Measurements from ENCODE around the gene NTM.

The NTM gene

DNA sequence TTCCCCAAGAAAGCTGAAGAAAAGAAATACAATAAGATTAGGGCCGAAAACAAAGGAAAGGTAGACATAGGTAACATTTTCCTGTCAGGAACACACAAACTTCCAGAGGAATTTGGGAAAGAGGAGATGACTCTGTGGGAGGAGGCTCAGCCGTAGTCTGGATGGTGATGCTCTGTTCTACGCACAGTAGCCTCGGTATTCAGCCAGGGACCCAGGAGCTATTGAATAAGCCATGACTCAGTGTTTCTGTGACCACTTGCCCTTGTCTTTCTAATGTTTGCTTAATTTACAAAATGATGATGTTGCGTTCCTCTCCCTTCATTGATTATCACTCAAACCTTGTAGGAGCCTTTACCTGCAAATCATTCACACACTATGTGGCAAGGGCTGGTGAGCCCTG is 745.0 kb downstream of the NTM start:
- H3K27ac ChIP-seq (ENCODE audit: insufficient read depth, low read length, poor library complexity, severe bottlenecking), result no peak overlapping the region
- no peaks in the 10 kb centered on the region for H3K36me3 ChIP-seq (ENCODE audit: control insufficient read depth, insufficient read depth, low read length)
- H3K4me3 ChIP-seq (ENCODE audit: insufficient read depth, low read depth, low read length, poor library complexity, severe bottlenecking), result no peak overlapping the region
- H3K9me3 ChIP-seq (ENCODE audit: control insufficient read depth, low read length), result no peaks in the 10 kb centered on the region
- H3K27me3 ChIP-seq (replicated peaks; ENCODE audit: control insufficient read depth, insufficient read depth, low read length, poor library complexity, severe bottlenecking), result no peaks in the 10 kb centered on the region
- no peaks in the 10 kb centered on the region for H3K4me1 ChIP-seq (ENCODE audit: control insufficient read depth, insufficient read depth, low read length, poor library complexity, severe bottlenecking)
- no peak for DNase-seq

DNA sequence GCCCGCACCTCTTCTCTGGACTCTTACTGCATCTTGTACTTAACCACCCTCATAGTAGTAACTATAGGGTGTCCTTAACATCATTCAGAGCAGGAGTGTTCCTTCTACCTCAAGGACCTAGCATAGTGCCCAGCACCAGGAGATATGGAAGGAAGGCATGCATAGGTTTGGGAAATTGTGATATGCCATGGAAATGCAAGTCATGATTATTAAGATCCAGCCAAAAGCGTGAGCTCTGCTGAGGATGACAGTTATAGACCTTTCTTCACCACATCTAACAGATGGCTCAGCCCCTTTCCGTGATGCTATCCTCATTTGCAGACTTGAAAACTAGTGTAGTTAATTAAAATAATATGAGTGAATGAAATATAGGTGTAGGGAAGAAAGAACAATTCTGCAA is 746.1 kb downstream of the NTM start:
- no peak overlapping the region for H3K4me3 ChIP-seq (ENCODE audit: insufficient read depth, low read depth, low read length, poor library complexity, severe bottlenecking)

DNA sequence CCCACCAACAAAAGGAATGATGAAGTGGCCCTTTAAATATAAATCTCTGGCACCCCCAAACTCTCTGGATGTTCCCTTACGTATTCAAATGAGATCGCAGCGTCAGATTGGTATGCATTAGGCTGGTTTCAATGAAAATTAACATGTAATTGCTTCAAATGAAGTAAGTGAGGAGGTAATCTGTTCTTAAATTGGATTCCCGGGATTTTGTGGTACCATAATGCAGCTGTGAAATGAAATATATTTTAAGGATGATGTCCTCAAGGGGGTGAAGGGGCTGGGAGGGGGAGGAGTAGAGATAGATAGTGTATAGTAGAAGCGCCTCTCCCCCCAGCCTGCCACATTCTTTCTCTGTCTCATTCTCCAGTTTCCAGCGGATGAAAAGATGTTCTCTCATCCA is 748.2 kb downstream of the NTM start:
- DNase-seq, result no peak
- Histone ChIP-seq H3K27ac (ENCODE audit: insufficient read depth, low read length, poor library complexity, severe bottlenecking) (no peak overlapping the region), H3K27me3 (replicated peaks; ENCODE audit: control insufficient read depth, insufficient read depth, low read length, poor library complexity, severe bottlenecking) (no peaks in the 10 kb centered on the region), H3K4me3 (ENCODE audit: insufficient read depth, low read depth, low read length, poor library complexity, severe bottlenecking) (no peak overlapping the region), H3K36me3 (ENCODE audit: control insufficient read depth, insufficient read depth, low read length) (no peaks in the 10 kb centered on the region), H3K9me3 (ENCODE audit: control insufficient read depth, low read length) (no peaks in the 10 kb centered on the region), H3K4me1 (ENCODE audit: control insufficient read depth, insufficient read depth, low read length, poor library complexity, severe bottlenecking) (no peaks in the 10 kb centered on the region)

More for the DNA sequence above, 746.1 kb downstream of the NTM start:
- no peak overlapping the region for H3K27ac ChIP-seq (ENCODE audit: insufficient read depth, low read length, poor library complexity, severe bottlenecking)
- H3K36me3 ChIP-seq (ENCODE audit: control insufficient read depth, insufficient read depth, low read length), result no peaks in the 10 kb centered on the region
- H3K27me3 ChIP-seq (replicated peaks; ENCODE audit: control insufficient read depth, insufficient read depth, low read length, poor library complexity, severe bottlenecking), result no peaks in the 10 kb centered on the region
- no peak for DNase-seq
- no peaks in the 10 kb centered on the region for H3K4me1 ChIP-seq (ENCODE audit: control insufficient read depth, insufficient read depth, low read length, poor library complexity, severe bottlenecking)
- H3K9me3 ChIP-seq (ENCODE audit: control insufficient read depth, low read length), result no peaks in the 10 kb centered on the region

DNA sequence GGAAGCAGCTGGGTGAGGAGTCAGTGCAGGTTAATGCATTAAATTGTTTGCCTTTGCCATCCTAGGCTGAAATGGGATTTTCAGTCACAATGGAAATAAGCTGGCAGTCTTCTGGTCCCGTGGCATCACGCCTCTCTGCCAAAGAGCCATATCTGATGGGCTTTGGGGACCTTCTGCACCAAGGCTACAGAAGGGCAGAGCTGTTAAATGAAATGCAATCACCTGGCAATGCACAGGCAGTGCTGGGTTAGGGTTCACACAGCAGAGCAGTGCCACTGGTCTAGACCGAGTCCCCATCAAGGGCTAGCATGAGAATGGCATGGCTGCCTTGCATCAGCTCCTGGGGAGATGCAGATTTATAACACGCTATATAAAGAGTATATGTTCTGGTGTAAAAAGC is 749.2 kb downstream of the NTM start:
- Histone ChIP-seq H3K36me3 (ENCODE audit: control insufficient read depth, insufficient read depth, low read length) (no peaks in the 10 kb centered on the region), H3K27ac (ENCODE audit: insufficient read depth, low read length, poor library complexity, severe bottlenecking) (no peak overlapping the region), H3K4me1 (ENCODE audit: control insufficient read depth, insufficient read depth, low read length, poor library complexity, severe bottlenecking) (no peaks in the 10 kb centered on the region), H3K27me3 (replicated peaks; ENCODE audit: control insufficient read depth, insufficient read depth, low read length, poor library complexity, severe bottlenecking) (no peaks in the 10 kb centered on the region), H3K4me3 (ENCODE audit: insufficient read depth, low read depth, low read length, poor library complexity, severe bottlenecking) (no peak overlapping the region), H3K9me3 (ENCODE audit: control insufficient read depth, low read length) (no peaks in the 10 kb centered on the region)
- no peak for DNase-seq

DNA sequence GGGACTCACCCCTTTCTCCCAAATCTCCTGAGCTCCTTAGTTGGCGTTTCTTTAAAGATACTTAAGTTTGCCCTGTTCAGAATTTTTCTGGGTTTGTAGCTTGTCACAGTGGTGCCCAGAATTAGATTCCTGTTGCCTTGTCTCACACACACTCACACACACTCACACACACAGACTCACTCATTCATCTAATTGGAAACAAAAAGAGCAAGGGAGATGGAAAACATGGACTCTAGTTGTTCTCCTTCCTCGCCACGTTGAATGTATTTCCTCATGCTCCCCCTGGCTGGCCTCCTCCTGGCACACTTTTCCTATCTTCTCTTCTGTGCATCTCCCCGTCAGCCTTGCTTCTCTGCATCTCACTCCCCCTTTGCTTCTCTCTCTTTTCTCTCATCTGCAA is 752.3 kb downstream of the NTM start:
- H3K27ac ChIP-seq (ENCODE audit: insufficient read depth, low read length, poor library complexity, severe bottlenecking), result no peak overlapping the region
- DNase-seq, result no peak
- no peaks in the 10 kb centered on the region for H3K9me3 ChIP-seq (ENCODE audit: control insufficient read depth, low read length)
- H3K27me3 ChIP-seq (replicated peaks; ENCODE audit: control insufficient read depth, insufficient read depth, low read length, poor library complexity, severe bottlenecking), result no peaks in the 10 kb centered on the region
- H3K4me3 ChIP-seq (ENCODE audit: insufficient read depth, low read depth, low read length, poor library complexity, severe bottlenecking), result no peak overlapping the region
- no peaks in the 10 kb centered on the region for H3K4me1 ChIP-seq (ENCODE audit: control insufficient read depth, insufficient read depth, low read length, poor library complexity, severe bottlenecking)
- no peaks in the 10 kb centered on the region for H3K36me3 ChIP-seq (ENCODE audit: control insufficient read depth, insufficient read depth, low read length)

DNA sequence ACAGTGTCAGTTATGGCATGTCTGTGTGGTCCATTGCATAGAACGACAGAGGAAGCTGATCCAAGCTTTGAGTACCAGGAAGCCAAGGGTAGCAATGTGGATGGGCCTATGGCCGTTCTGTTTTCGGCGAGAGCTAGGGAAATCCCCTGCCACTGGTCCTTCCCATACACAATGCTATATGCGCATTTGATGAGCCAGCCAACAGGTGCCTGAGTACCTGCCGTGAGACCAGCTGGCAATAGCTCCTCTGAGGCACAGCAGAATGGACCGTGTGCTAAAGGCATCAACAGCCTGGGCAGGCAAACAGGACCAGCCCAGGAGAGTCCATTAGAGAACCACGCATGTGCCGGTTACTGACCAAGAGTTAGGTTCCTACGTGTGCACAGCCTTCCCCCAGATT is 753.0 kb downstream of the NTM start:
- Histone ChIP-seq H3K9me3 (ENCODE audit: control insufficient read depth, low read length) (no peaks in the 10 kb centered on the region), H3K4me1 (ENCODE audit: control insufficient read depth, insufficient read depth, low read length, poor library complexity, severe bottlenecking) (no peaks in the 10 kb centered on the region), H3K27me3 (replicated peaks; ENCODE audit: control insufficient read depth, insufficient read depth, low read length, poor library complexity, severe bottlenecking) (no peaks in the 10 kb centered on the region)

DNA sequence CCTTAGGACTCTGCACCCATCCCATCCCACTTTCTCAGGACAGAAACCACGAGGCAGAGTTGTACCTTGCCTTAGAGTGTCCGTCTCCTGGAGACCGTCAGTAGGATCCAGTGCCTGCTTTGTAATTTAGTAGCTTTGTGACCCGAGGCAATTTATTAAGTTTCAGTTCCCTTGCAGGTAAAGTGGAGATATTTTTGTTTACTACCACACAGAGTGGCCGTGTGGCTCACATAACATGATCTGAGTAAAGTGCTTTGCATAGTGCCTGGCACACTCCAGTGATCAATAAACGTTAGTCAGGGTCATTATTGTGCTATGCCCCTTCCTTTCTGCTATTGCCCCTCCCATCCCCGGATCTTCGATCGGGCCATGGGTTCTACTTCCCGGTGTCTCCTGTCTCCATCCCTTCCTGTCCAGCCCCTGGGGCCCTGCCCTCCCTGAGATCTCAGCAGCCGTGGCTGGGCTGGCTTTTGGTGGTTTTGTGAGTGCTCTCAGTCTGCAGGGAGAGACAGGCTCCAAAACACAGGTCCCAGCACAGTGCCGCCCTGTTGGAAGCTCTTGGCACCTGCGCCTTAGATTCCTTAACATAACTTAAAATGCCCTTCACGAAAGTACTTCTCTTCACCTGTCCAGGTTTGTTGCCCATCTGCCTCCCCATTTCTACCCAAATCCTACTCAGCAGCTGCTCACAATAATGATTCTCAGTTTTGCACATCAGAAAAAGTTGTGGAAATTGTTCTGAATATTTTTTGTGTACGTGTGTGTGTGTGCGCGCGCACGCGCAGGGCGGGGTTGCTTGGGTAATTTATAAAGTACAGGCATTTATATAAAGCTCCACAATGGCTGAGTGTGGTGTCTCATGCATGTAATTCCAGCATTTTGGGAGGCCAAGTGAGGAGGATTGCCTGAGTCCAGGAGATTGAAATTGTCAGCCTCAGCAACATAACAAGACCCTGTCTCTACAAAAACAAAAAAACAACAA is 753.7 kb downstream of the NTM start:
- no peak for DNase-seq
- Histone ChIP-seq H3K27me3 (replicated peaks; ENCODE audit: control insufficient read depth, insufficient read depth, low read length, poor library complexity, severe bottlenecking) (no peaks in the 10 kb centered on the region), H3K4me3 (ENCODE audit: insufficient read depth, low read depth, low read length, poor library complexity, severe bottlenecking) (no peak overlapping the region), H3K4me1 (ENCODE audit: control insufficient read depth, insufficient read depth, low read length, poor library complexity, severe bottlenecking) (no peaks in the 10 kb centered on the region), H3K36me3 (ENCODE audit: control insufficient read depth, insufficient read depth, low read length) (no peaks in the 10 kb centered on the region), H3K9me3 (ENCODE audit: control insufficient read depth, low read length) (no peaks in the 10 kb centered on the region), H3K27ac (ENCODE audit: insufficient read depth, low read length, poor library complexity, severe bottlenecking) (no peak overlapping the region)

More for the DNA sequence above, 753.0 kb downstream of the NTM start:
- Histone ChIP-seq H3K27ac (ENCODE audit: insufficient read depth, low read length, poor library complexity, severe bottlenecking) (no peak overlapping the region), H3K36me3 (ENCODE audit: control insufficient read depth, insufficient read depth, low read length) (no peaks in the 10 kb centered on the region), H3K4me3 (ENCODE audit: insufficient read depth, low read depth, low read length, poor library complexity, severe bottlenecking) (no peak overlapping the region)
- no peak for DNase-seq

DNA sequence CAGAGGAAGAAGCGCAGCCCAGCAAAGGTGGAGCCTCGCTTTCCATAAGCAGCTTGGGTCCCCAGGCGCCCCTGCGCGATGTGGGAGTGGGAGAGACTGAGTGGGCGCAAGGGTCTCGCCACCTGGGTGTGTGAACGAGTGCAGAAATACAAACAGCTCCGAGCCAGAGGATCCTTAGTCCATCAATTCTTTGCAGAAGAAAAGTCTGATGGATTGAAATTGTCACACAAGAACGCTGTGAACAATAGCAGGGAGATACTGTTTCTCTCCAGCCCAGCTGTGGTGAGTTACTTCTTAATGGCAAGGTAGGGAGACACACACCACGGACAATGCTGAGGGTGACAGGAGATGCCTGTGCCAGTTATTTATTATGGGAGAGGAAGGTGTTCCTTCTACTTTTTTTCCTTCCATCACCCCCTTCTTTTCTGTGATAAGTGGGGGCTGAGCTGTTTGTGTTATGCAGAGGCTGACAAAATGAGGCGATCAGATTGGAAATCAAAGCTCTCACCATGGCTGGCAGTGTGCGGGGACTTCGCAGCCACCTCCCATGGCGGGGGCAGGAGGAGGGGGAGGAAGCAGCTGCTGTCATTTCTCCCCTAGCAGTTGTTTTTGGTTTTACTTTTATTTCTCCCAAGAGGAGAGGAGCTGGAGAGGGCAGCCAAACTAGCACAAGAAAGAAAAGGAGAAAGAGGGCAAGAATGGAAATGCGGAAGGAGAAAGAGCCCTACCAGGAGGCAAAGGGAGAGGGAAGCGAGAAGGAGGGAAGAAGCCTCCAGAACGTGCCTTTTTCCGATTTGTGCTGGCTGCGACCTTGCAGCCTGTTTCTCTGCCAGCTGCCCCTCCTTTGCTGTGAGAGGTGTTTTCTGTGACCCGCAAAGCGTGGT is 755.8 kb downstream of the NTM start:
- Histone ChIP-seq H3K36me3 (ENCODE audit: control insufficient read depth, insufficient read depth, low read length) (no peaks in the 10 kb centered on the region), H3K27ac (ENCODE audit: insufficient read depth, low read length, poor library complexity, severe bottlenecking) (no peak overlapping the region), H3K27me3 (replicated peaks; ENCODE audit: control insufficient read depth, insufficient read depth, low read length, poor library complexity, severe bottlenecking) (no peaks in the 10 kb centered on the region), H3K9me3 (ENCODE audit: control insufficient read depth, low read length) (no peaks in the 10 kb centered on the region), H3K4me3 (ENCODE audit: insufficient read depth, low read depth, low read length, poor library complexity, severe bottlenecking) (no peak overlapping the region), H3K4me1 (ENCODE audit: control insufficient read depth, insufficient read depth, low read length, poor library complexity, severe bottlenecking) (no peaks in the 10 kb centered on the region)
- no peak for DNase-seq

DNA sequence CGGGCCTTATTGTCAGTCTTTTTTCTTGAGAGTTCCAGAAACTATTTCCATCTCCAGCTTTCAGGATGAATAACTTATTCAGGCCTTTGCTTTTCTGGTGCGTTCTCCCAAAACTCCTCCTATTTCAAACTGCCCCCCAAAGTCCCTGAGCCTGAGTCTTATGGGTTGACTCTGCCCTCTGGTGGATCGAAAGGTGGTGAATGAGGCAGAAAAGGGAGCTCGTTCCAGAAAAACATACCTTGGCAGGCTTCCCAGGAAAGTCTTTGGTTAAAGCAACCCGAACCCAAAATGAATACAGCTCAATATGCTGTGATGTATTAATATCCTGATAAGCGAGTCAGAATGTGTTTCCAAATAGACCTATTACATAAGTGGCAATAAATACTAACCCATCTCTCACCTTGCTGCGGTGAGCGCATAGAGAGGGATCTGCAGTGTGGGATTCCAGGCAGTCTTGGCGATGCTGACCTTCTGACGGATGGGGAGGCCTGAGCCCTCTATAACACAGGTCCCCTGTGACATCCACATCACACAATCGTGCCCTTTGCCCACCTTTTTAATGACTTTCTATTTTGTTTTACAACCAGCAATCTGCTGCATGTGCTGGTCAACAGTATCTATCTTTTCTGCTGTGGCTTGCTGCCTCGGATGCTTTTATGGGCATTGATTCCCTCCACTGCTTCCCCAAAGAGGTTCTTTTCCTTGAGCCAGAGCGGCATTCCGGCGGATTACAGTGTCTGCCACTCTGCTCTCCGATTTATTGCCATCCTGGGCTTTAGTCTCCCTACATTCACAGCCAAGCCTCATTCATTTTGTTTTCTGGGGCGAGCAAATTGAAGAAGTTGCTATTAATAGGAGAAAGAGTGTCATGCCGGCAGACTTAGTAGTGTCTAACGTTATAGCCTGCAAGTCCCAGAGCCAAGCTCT is 756.8 kb downstream of the NTM start:
- Histone ChIP-seq H3K4me3 (ENCODE audit: insufficient read depth, low read depth, low read length, poor library complexity, severe bottlenecking) (no peak overlapping the region), H3K27ac (ENCODE audit: insufficient read depth, low read length, poor library complexity, severe bottlenecking) (no peak overlapping the region), H3K36me3 (ENCODE audit: control insufficient read depth, insufficient read depth, low read length) (no peaks in the 10 kb centered on the region), H3K9me3 (ENCODE audit: control insufficient read depth, low read length) (no peaks in the 10 kb centered on the region), H3K27me3 (replicated peaks; ENCODE audit: control insufficient read depth, insufficient read depth, low read length, poor library complexity, severe bottlenecking) (no peaks in the 10 kb centered on the region), H3K4me1 (ENCODE audit: control insufficient read depth, insufficient read depth, low read length, poor library complexity, severe bottlenecking) (no peaks in the 10 kb centered on the region)
- DNase-seq, result no peak

All from effector memory CD4-positive, alpha-beta T cell (primary cell).